DND-41 (cell line): ENCODE results near the gene CD22.

ENCODE experiments used
- CTCF ChIP-seq: IDR thresholded peaks from 2 replicates; pipeline ENCODE4 v1.5.1; 2012; ENCODE audit warnings: borderline replicate concordance, low read length, moderate library complexity, mild to moderate bottlenecking; ENCODE audit not compliant: poor library complexity, severe bottlenecking; ENCODE audit errors: extremely low read depth
- EZH2 ChIP-seq: IDR thresholded peaks from 3 replicates; pipeline ENCODE4 v1.6.1; 2012; ENCODE audit warnings: borderline replicate concordance, low read depth, mild to moderate bottlenecking, moderate library complexity, low read length, inconsistent platforms; ENCODE audit not compliant: severe bottlenecking

- TF ChIP-seq EZH2 (no peak), CTCF (no peak)
These were observed 16.9 kb upstream of the CD22 start for GRCh38 chr19:35311901-35312665.
